T-helper 2 cell treated with Interferon-gamma antibody and Interleukin-4, amounts not matched to agents 5 μg/mL and 100 μg/mL, for 36 hours (primary cell): ENCODE data around the gene DOCK3.
"Not testable (repeated sequence)": the region's sequence is repeated elsewhere in the genome, so short reads cannot be mapped to it uniquely, and the experiment has no call there.

Experiments
- DNase-seq: peaks from one replicate; pipeline ENCODE4 v3.0.0; 2021; ENCODE audit warnings: low spot score
- H3K27ac Mint-ChIP-seq: one replicate; pipeline ENCODE4 v1.8.0; 2021; ENCODE audit warnings: mild to moderate bottlenecking, mixed read lengths
- H3K27me3 Mint-ChIP-seq: one replicate; pipeline ENCODE4 v1.8.0; 2021; ENCODE audit warnings: low read depth, mixed read lengths
- H3K36me3 Mint-ChIP-seq: one replicate; pipeline ENCODE4 v1.8.0; 2021; ENCODE audit warnings: low read depth, mixed read lengths
- H3K4me1 Mint-ChIP-seq: one replicate; pipeline ENCODE4 v1.8.0; 2021; ENCODE audit warnings: low read depth, mixed read lengths
- H3K4me3 Mint-ChIP-seq: one replicate; pipeline ENCODE4 v1.8.0; 2022; ENCODE audit warnings: mild to moderate bottlenecking, moderate library complexity, mixed read lengths
- H3K9me3 Mint-ChIP-seq: one replicate; pipeline ENCODE4 v1.8.0; 2021; ENCODE audit warnings: mixed read lengths

Gene DOCK3

GRCh38 chr3:50874876-50875275, 200.1 kb downstream of the DOCK3 start:
- not testable (repeated sequence) for H3K27me3 Mint-ChIP-seq, H3K27ac Mint-ChIP-seq, H3K9me3 Mint-ChIP-seq, DNase-seq, H3K36me3 Mint-ChIP-seq, H3K4me1 Mint-ChIP-seq, H3K4me3 Mint-ChIP-seq

DNA sequence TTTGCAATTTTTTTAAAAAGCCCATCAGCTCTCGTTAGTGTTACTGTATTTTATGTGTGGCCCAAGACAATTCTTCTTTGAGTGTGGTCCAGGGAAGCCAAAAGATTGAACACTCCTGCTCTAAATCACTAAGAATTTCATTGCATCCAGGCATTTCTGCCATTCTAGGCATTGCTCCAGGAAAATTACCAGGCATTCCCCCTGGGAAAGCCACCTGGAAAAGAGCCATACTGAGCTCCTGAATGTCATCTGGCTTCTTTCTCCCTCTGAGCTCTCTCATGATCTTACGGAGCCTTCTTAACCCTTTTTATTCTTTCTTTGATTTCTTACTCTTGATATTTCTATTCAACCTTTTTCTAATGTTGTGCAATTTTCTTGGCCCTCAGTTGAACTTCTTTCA, 202.2 kb downstream of the DOCK3 start:
- DNase-seq, result no peak
- Mint-ChIP-seq H3K9me3 (peaks cover under 1% of the 10 kb centered on the region), H3K27ac (no peak overlapping the region), H3K36me3 (no peaks in the 10 kb centered on the region), H3K27me3 (peaks cover 8% of the 10 kb centered on the region), H3K4me3 (no peak overlapping the region), H3K4me1 (no peaks in the 10 kb centered on the region)

DNA sequence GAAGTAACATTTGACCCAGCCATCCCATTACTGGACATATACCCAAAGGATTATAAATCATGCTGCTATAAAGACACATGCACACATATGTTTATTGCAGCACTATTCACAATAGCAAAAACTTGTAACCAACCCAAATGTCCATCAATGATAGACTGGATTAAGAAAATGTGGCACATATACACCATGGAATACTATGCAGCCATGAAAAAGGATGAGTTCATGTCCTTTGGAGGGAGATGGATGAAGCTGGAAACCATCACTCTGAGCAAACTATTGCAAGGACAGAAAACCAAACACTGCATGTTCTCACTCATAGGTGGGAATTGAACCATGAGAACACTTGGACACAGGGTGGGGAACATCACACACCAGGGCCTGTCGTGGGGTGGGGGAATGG, 208.0 kb downstream of the DOCK3 start:
- DNase-seq, H3K27ac Mint-ChIP-seq, H3K4me3 Mint-ChIP-seq, H3K4me1 Mint-ChIP-seq, H3K9me3 Mint-ChIP-seq, H3K27me3 Mint-ChIP-seq, H3K36me3 Mint-ChIP-seq: not testable (repeated sequence)

GRCh38 chr3:50883755-50884154, 209.0 kb downstream of the DOCK3 start:
- no peak for DNase-seq
- H3K27ac Mint-ChIP-seq, result no peak overlapping the region
- no peaks in the 10 kb centered on the region for H3K36me3 Mint-ChIP-seq
- H3K9me3 Mint-ChIP-seq, result peaks cover 7% of the 10 kb centered on the region
- H3K27me3 Mint-ChIP-seq, result peaks cover 2% of the 10 kb centered on the region
- no peak overlapping the region for H3K4me3 Mint-ChIP-seq
- H3K4me1 Mint-ChIP-seq, result no peaks in the 10 kb centered on the region

- Mint-ChIP-seq H3K4me1 (no peaks in the 10 kb centered on the region), H3K27me3 (no peaks in the 10 kb centered on the region), H3K4me3 (no peak overlapping the region), H3K9me3 (peaks cover 7% of the 10 kb centered on the region), H3K27ac (no peak overlapping the region), H3K36me3 (no peaks in the 10 kb centered on the region)
- no peak for DNase-seq
Measured at GRCh38 chr3:50885070-50885850, 210.5 kb downstream of the DOCK3 start.

- no peak for DNase-seq
- H3K4me3 Mint-ChIP-seq, result no peak overlapping the region
- peaks cover 5% of the 10 kb centered on the region for H3K9me3 Mint-ChIP-seq
- H3K4me1 Mint-ChIP-seq, result no peaks in the 10 kb centered on the region
- H3K27me3 Mint-ChIP-seq, result peaks cover 3% of the 10 kb centered on the region
- H3K27ac Mint-ChIP-seq, result no peak overlapping the region
- no peaks in the 10 kb centered on the region for H3K36me3 Mint-ChIP-seq
Measured at GRCh38 chr3:50890688-50891344, 216.1 kb downstream of the DOCK3 start.

- H3K4me3 Mint-ChIP-seq, DNase-seq, H3K27ac Mint-ChIP-seq, H3K4me1 Mint-ChIP-seq, H3K36me3 Mint-ChIP-seq, H3K9me3 Mint-ChIP-seq: not testable (repeated sequence)
- H3K27me3 Mint-ChIP-seq, result peaks cover 12% of the 10 kb centered on the region
Measured at GRCh38 chr3:50901097-50901496, 226.4 kb downstream of the DOCK3 start.

- Mint-ChIP-seq H3K4me3 (no peak overlapping the region), H3K9me3 (peaks cover 4% of the 10 kb centered on the region), H3K27ac (no peak overlapping the region), H3K36me3 (no peaks in the 10 kb centered on the region), H3K4me1 (no peaks in the 10 kb centered on the region), H3K27me3 (peaks cover 4% of the 10 kb centered on the region)
- DNase-seq, result no peak
Measured at GRCh38 chr3:50912746-50913145, 238.0 kb downstream of the DOCK3 start.

- no peak for DNase-seq
- Mint-ChIP-seq H3K27ac (no peak overlapping the region), H3K4me3 (no peak overlapping the region), H3K4me1 (no peaks in the 10 kb centered on the region), H3K27me3 (peaks cover 4% of the 10 kb centered on the region), H3K36me3 (no peaks in the 10 kb centered on the region), H3K9me3 (peaks cover 2% of the 10 kb centered on the region)
Measured at GRCh38 chr3:50913260-50913659, 238.5 kb downstream of the DOCK3 start.

DNA sequence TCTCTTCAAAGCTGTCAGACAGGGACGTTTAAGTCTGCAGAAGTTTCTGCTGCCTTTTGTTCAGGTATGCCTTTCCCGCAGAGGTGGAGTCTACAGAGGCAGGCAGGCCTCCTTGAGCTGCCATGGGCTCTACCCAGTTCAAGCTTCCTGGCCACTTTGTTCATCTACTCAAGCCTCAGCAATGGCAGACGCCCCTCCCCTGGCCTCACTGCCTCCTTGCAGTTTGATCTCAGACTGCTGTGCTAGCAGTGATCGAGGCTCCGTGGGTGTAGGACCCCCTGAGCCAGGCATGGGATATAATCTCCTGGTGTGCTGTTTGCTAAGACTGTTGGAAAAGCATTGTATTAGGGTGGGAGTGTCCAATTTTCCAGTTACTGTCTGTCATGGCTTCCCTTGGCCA, 247.3 kb downstream of the DOCK3 start:
- not testable (repeated sequence) for H3K36me3 Mint-ChIP-seq, DNase-seq, H3K27me3 Mint-ChIP-seq, H3K4me1 Mint-ChIP-seq, H3K9me3 Mint-ChIP-seq, H3K27ac Mint-ChIP-seq, H3K4me3 Mint-ChIP-seq

DNA sequence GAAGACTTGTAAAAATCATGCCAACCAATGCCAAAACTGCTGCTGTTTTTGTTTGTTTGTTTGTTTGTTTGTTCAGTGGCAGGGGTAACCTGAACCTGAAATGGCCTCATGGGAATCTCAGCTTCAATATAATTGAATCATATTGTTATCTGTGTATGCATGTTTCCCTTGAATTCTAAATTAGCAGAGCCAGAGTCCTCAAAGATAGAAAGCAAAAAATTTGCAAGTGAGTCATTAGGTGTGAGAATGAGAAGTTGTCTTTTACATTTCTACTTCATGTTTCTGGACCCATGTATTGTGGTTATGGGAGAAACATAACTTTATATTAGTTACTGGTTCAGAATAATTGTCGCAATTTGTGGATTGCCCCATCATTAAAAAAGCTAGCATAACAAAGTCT, 249.2 kb downstream of the DOCK3 start:
- Mint-ChIP-seq H3K4me3 (no peak overlapping the region), H3K4me1 (no peaks in the 10 kb centered on the region), H3K9me3 (no peaks in the 10 kb centered on the region), H3K27me3 (peaks cover 2% of the 10 kb centered on the region), H3K27ac (no peak overlapping the region), H3K36me3 (no peaks in the 10 kb centered on the region)
- no peak for DNase-seq

GRCh38 chr3:50924638-50925037, 249.9 kb downstream of the DOCK3 start:
- Mint-ChIP-seq H3K4me3 (no peak overlapping the region), H3K9me3 (no peaks in the 10 kb centered on the region), H3K27me3 (peaks cover 5% of the 10 kb centered on the region), H3K36me3 (no peaks in the 10 kb centered on the region), H3K4me1 (no peaks in the 10 kb centered on the region), H3K27ac (no peak overlapping the region)
- no peak for DNase-seq

DNA sequence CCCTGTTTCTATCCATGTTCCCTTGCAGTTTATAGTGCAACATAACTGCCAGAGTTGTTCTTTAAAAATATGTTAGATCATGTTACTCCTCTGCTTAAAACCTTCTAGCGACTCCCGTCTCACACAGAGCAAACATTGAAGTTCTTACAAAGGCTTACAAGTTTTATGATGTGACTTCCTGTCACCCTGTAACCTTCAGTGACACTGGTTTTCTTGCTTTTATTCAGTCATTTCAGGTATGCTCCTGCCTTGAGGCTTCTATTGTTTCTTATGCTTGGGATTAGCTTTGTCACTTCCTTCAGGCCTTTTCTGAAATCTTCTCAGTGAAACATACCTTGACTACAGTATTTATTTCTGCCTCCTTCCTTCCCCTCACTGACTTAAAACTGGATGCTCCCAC, 252.1 kb downstream of the DOCK3 start:
- no peaks in the 10 kb centered on the region for H3K9me3 Mint-ChIP-seq
- H3K27me3 Mint-ChIP-seq, result peaks cover 5% of the 10 kb centered on the region
- DNase-seq, result no peak

GRCh38 chr3:50930371-50931208, 255.9 kb downstream of the DOCK3 start:
- Mint-ChIP-seq H3K4me3 (no peak overlapping the region), H3K27me3 (peaks cover 5% of the 10 kb centered on the region), H3K36me3 (peaks cover 2% of the 10 kb centered on the region), H3K9me3 (peaks cover 12% of the 10 kb centered on the region), H3K27ac (no peak overlapping the region), H3K4me1 (no peaks in the 10 kb centered on the region)
- DNase-seq, result no peak

More for the DNA sequence above, 252.1 kb downstream of the DOCK3 start:
- Mint-ChIP-seq H3K36me3 (no peaks in the 10 kb centered on the region), H3K4me3 (no peak overlapping the region), H3K4me1 (no peaks in the 10 kb centered on the region), H3K27ac (no peak overlapping the region)
